ENCODE measurements around the gene TMEM245.
A peak's percentile ranks its signal among the peaks of the same experiment; 100 is the strongest.

The TMEM245 gene

GRCh38 chr9:109092051-109092580 lies 27.6 kb downstream of the TMEM245 start:
- H3K27ac ChIP-seq = no peak overlapping the region
- no peak for TF ChIP-seq CTCF (conservative IDR thresholded peaks at IDR 0.05)

- no peak overlapping the region; the same call in 1 of the 2 replicates for H3K27ac ChIP-seq
- no peak for TF ChIP-seq CTCF (conservative IDR thresholded peaks at IDR 0.05)
Observed at GRCh38 chr9:109088221-109088620, 31.5 kb downstream of the TMEM245 start.

GRCh38 chr9:109087795-109088194 lies 32.0 kb downstream of the TMEM245 start:
- H3K27ac ChIP-seq = no peak overlapping the region; the same call in 1 of the 2 replicates
- no peak for TF ChIP-seq CTCF (conservative IDR thresholded peaks at IDR 0.05)

- no peak for TF ChIP-seq CTCF (conservative IDR thresholded peaks at IDR 0.05)
- peak overlapping the region; percentile 25 for H3K27ac ChIP-seq
Observed at GRCh38 chr9:109086221-109086620, 33.5 kb downstream of the TMEM245 start.

- no peak for TF ChIP-seq CTCF (conservative IDR thresholded peaks at IDR 0.05)
- H3K27ac ChIP-seq = peak overlapping the region; percentile 25
Observed at GRCh38 chr9:109085510-109085909, 34.2 kb downstream of the TMEM245 start.

GRCh38 chr9:109083813-109084405 lies 35.8 kb downstream of the TMEM245 start:
- no peak for TF ChIP-seq CTCF (conservative IDR thresholded peaks at IDR 0.05)

GRCh38 chr9:109083141-109083540 lies 36.6 kb downstream of the TMEM245 start:
- TF ChIP-seq CTCF (conservative IDR thresholded peaks at IDR 0.05) = no peak

More at GRCh38 chr9:109083813-109084405, 35.8 kb downstream of the TMEM245 start:
- peak overlapping the region; percentile 77; the same call in 1 of the 2 replicates for H3K27ac ChIP-seq

More at GRCh38 chr9:109083141-109083540, 36.6 kb downstream of the TMEM245 start:
- H3K27ac ChIP-seq = peak overlapping the region; percentile 77

Measured in VCaP (cell line).